GM19455 (cell line): ENCODE data around the gene MYLK.

Experiments used
- ATAC-seq: cut with Tn5 transposase; IDR thresholded peaks from one replicate; pipeline ENCODE4 v1.9.1; 2021; ENCODE audit not compliant: unreplicated experiment

The MYLK gene

GRCh38 chr3:123682781-123683504 is 201.2 kb downstream of the MYLK start:
- no peak for ATAC-seq

GRCh38 chr3:123682302-123682701 is 201.8 kb downstream of the MYLK start:
- ATAC-seq: no peak

- ATAC-seq: no peak
Observed at GRCh38 chr3:123679712-123680386, 204.3 kb downstream of the MYLK start.

- ATAC-seq: no peak
Observed at GRCh38 chr3:123678108-123678511, 206.0 kb downstream of the MYLK start.

GRCh38 chr3:123672429-123673146 is 211.5 kb downstream of the MYLK start:
- no peak for ATAC-seq

GRCh38 chr3:123670743-123671142 is 213.4 kb downstream of the MYLK start:
- ATAC-seq: no peak

- no peak for ATAC-seq
Observed at GRCh38 chr3:123668906-123669305, 215.2 kb downstream of the MYLK start.

- ATAC-seq: no peak
Observed at GRCh38 chr3:123667784-123668183, 216.3 kb downstream of the MYLK start.

- no peak for ATAC-seq
Observed at GRCh38 chr3:123664753-123665152, 219.4 kb downstream of the MYLK start.

- ATAC-seq: no peak
Observed at GRCh38 chr3:123663977-123664376, 220.2 kb downstream of the MYLK start.

GRCh38 chr3:123661973-123662372 is 222.2 kb downstream of the MYLK start:
- ATAC-seq: no peak

- no peak for ATAC-seq
Observed at GRCh38 chr3:123660900-123661299, 223.2 kb downstream of the MYLK start.

GRCh38 chr3:123660141-123660675 is 223.9 kb downstream of the MYLK start:
- ATAC-seq: no peak

GRCh38 chr3:123658852-123659206 is 225.3 kb downstream of the MYLK start:
- no peak for ATAC-seq

- no peak for ATAC-seq
Observed at GRCh38 chr3:123658118-123658851, 225.8 kb downstream of the MYLK start.

- no peak for ATAC-seq
Observed at GRCh38 chr3:123657568-123657967, 226.6 kb downstream of the MYLK start.

- no peak for ATAC-seq
Observed at GRCh38 chr3:123657111-123657510, 227.0 kb downstream of the MYLK start.

- ATAC-seq: no peak
Observed at GRCh38 chr3:123656691-123657090, 227.4 kb downstream of the MYLK start.

- no peak for ATAC-seq
Observed at GRCh38 chr3:123656274-123656673, 227.9 kb downstream of the MYLK start.

- ATAC-seq: no peak
Observed at GRCh38 chr3:123655400-123655799, 228.7 kb downstream of the MYLK start.

- no peak for ATAC-seq
Observed at GRCh38 chr3:123653221-123653682, 230.9 kb downstream of the MYLK start.
